Activated CD8-positive, alpha-beta memory T cell treated with anti-CD3 and anti-CD28 coated beads, Interleukin-2, amount 50 U/mL, for 48 hours (primary cell): ENCODE measurements around the gene CARM1.
"Not testable (repeated sequence)": the region's sequence is repeated elsewhere in the genome, so short reads cannot be mapped to it uniquely, and the experiment has no call there.

ENCODE experiments used
- DNase-seq: peaks from one replicate; pipeline ENCODE4 v3.0.0-alpha.2; 2020

Gene CARM1

GRCh38 chr19:10848230-10848856, 23.0 kb upstream of the CARM1 start, which contains the start of gene C19orf38:
C19orf38 (plus strand) TSS chr19:10848415; CDS start chr19:10848509, 94 bp downstream.
- no peak for DNase-seq

- DNase-seq: no peak
These were observed 20.7 kb upstream of the CARM1 start for GRCh38 chr19:10850631-10851030.

- no peak for DNase-seq
These were observed 19.1 kb upstream of the CARM1 start for GRCh38 chr19:10852098-10852800.

GRCh38 chr19:10852941-10853340, 18.4 kb upstream of the CARM1 start:
- no peak for DNase-seq

GRCh38 chr19:10854350-10855089, 16.8 kb upstream of the CARM1 start:
- DNase-seq: no peak

- DNase-seq: peak; percentile 62
These were observed 15.4 kb upstream of the CARM1 start for GRCh38 chr19:10855879-10856522.

- not testable (repeated sequence) for DNase-seq
These were observed 14.5 kb upstream of the CARM1 start for GRCh38 chr19:10856899-10857298.

GRCh38 chr19:10858204-10858828, 13.0 kb upstream of the CARM1 start:
- DNase-seq: peak; percentile 84

- no peak for DNase-seq
These were observed 10.2 kb upstream of the CARM1 start for GRCh38 chr19:10861103-10861651.

- no peak for DNase-seq
These were observed 8.7 kb upstream of the CARM1 start for GRCh38 chr19:10862561-10863106.

GRCh38 chr19:10863107-10863717, 8.1 kb upstream of the CARM1 start:
- DNase-seq: no peak

GRCh38 chr19:10864538-10864899, 6.8 kb upstream of the CARM1 start:
- peak; percentile 92 for DNase-seq

- DNase-seq: no peak
These were observed 4.9 kb upstream of the CARM1 start for GRCh38 chr19:10866495-10866894.

GRCh38 chr19:10868872-10869547, 2.3 kb upstream of the CARM1 start:
- DNase-seq: no peak

- DNase-seq: not testable (repeated sequence)
These were observed 1.5 kb upstream of the CARM1 start for GRCh38 chr19:10869872-10870311.

- DNase-seq: no peak
These were observed 825 bp upstream of the CARM1 start for GRCh38 chr19:10870501-10870954.

GRCh38 chr19:10871711-10872545, 575 bp downstream of the CARM1 start:
- DNase-seq: peak; percentile 72

- no peak for DNase-seq
These were observed 1.3 kb downstream of the CARM1 start for GRCh38 chr19:10872546-10873107.

GRCh38 chr19:10874024-10874423, 2.7 kb downstream of the CARM1 start:
- no peak for DNase-seq
